ENCODE measurements around the gene MTMR2. TPM values are rescaled to one million over a fixed set of nuclear protein-coding genes. Genes with fewer than 3 reads are reported as not detected.

MTMR2 gene
- total and polyA plus RNA-seq, 9 of the 15 experiments (the other 6 are each of a cell fraction or from before 2014, with no cell fraction given), result 12.6 to 35.8 (median 25.2) TPM

GRCh38 chr11:95789506-95790122 lies 134.3 kb downstream of the MTMR2 start, which contains the start of gene FAM76B (continued):
- TF ChIP-seq PBX2 (CRISPR knock-in tag; IDR thresholded peaks at IDR 0.05; ENCODE audit: low read depth) (no peak), PBX2 (tag; conservative IDR thresholded peaks at IDR 0.05; ENCODE audit: low read depth) (no peak), ZBTB26 (CRISPR knock-in tag; IDR thresholded peaks at IDR 0.05) (no peak), HMGXB4 (CRISPR knock-in tag; IDR thresholded peaks at IDR 0.05) (no peak), FOXJ3 (CRISPR knock-in tag; IDR thresholded peaks at IDR 0.05) (no peak), SIX5 (IDR thresholded peaks at IDR 0.05; ENCODE audit: borderline replicate concordance in 1 of 2, insufficient read depth in 1 of 2, low read depth in 1 of 2, low read length in 2 of 2) (no peak), TBL1XR1 (IDR thresholded peaks at IDR 0.05; ENCODE audit: low read length in 2 of 2) (0 out of 4 replicates have a peak, but pooled peaks of 1 of the 2 experiments have one; percentile 16), DMBX1 (CRISPR knock-in tag; IDR thresholded peaks at IDR 0.05; ENCODE audit: borderline replicate concordance) (no peak), FOXP4 (CRISPR knock-in tag; IDR thresholded peaks at IDR 0.05; ENCODE audit: borderline replicate concordance) (no peak; the same call in 1 of the 2 replicates), RAD21 (CRISPR knock-in tag; conservative IDR thresholded peaks at IDR 0.05 in 1 of 2, IDR thresholded peaks at IDR 0.05 in 1 of 2) (no peak), ZZZ3 (IDR thresholded peaks at IDR 0.05) (no peak), ZNF655 (CRISPR knock-in tag; IDR thresholded peaks at IDR 0.05) (no peak), CHD4 (IDR thresholded peaks at IDR 0.05; ENCODE audit: insufficient read depth, insufficient replicate concordance, low read depth, low read length, poor library complexity, severe bottlenecking) (no peak), ZNF253 (CRISPR knock-in tag; conservative IDR thresholded peaks at IDR 0.05) (no peak), ZNF707 (CRISPR knock-in tag; conservative IDR thresholded peaks at IDR 0.05) (no peak), FIP1L1 (IDR thresholded peaks at IDR 0.05; ENCODE audit: low read depth, low read length, poor library complexity, severe bottlenecking) (peak; percentile 87)
